ENCODE results near the gene IL21R.

Gene IL21R

GRCh38 chr16:27468941-27469531, 67.1 kb downstream of the IL21R start:
- DNase-seq, result no peak

- no peak for DNase-seq
Measured at GRCh38 chr16:27470567-27471431, 68.8 kb downstream of the IL21R start.

- DNase-seq, result no peak
Measured at GRCh38 chr16:27471661-27472060, 69.7 kb downstream of the IL21R start.

DNA sequence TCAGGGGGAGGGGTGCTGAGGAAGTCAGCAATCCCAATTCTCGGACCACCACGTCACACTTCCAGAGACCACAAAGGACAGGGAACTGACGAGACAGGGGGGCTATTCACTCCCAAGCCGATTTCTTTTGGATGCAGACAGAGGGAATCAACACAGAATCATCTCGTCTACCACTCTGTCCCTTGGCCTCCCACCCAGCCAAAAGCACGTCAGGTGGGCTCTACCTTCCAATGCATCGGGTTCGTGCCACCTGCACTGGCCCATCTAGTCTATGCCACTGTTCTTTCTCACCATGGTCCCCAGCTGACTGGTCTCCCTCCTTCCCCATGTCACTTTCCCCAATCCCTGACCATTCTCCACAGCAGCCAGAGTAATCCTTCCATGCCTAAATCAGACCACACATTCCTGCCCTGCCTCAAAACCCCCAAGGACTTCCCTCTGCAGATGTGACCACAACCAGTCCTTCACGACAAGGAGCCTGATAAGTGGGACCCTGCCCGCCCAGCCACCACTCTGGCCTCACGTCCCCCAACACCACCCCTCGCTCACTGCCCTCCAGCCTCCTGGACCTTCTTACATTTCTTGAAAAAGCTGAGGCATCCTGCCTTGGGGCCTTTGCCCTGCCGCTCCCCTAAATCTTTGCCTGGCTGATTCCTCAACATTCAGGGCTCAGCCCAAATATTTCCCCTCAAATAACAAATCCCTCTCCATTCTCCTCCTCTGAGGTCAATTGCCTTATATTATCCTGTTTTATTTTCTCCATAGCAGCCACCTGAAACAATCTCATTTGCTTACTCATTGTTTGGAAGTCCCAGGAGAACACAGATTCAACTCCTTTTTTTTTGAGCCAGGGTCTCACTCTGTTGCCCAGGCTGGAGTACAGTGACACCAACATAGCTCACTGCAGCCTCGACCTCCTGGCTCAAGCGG, 70.4 kb downstream of the IL21R start:
- no peak for DNase-seq

GRCh38 chr16:27473101-27473900, 71.3 kb downstream of the IL21R start:
- no peak for DNase-seq

DNA sequence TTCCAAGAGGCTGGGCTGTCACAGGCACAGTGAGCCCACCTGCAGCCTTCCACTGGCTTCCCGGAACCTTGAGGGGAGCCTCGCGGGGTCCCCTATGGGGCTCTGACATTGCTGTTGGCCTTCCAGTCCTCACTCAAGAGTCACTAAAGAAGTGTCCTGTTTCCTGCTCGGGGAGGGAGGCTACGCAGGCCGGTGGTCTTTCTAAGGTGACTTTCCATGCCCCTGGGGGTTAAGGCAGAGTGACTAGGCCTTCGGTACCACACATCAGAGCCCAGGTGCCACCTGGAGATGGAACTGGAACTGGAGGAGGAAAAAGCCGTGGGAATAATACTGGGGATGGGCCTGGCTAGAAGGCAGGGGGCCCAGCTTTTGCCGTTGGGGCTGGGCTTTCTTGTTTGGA, 72.1 kb downstream of the IL21R start:
- no peak for DNase-seq

- no peak for DNase-seq
Measured at GRCh38 chr16:27474921-27475320, 72.9 kb downstream of the IL21R start.

- no peak for DNase-seq
Measured at GRCh38 chr16:27475561-27475960, 73.6 kb downstream of the IL21R start.

DNA sequence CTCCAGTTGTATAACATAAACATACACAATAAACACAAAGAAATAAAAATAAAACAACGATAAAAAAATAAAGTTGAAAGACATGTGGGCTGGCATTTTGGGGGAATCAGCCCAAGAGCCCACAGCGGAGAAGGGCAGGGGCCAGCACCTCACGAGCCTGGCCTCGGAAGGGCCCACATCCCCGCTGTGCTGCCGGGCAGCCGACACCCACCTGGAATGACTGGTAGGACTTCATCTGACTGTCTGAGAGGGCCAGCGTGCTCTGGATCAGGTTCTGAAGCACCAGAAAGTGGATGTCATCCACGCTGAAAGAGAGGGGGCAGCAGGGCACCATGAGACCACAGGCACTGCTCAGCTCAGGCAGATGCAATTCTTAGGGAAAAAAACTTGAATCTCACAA, 74.3 kb downstream of the IL21R start:
- DNase-seq, result no peak

GRCh38 chr16:27480761-27481160, 78.8 kb downstream of the IL21R start:
- no peak for DNase-seq

- DNase-seq, result no peak
Measured at GRCh38 chr16:27481282-27481934, 79.4 kb downstream of the IL21R start.

DNA sequence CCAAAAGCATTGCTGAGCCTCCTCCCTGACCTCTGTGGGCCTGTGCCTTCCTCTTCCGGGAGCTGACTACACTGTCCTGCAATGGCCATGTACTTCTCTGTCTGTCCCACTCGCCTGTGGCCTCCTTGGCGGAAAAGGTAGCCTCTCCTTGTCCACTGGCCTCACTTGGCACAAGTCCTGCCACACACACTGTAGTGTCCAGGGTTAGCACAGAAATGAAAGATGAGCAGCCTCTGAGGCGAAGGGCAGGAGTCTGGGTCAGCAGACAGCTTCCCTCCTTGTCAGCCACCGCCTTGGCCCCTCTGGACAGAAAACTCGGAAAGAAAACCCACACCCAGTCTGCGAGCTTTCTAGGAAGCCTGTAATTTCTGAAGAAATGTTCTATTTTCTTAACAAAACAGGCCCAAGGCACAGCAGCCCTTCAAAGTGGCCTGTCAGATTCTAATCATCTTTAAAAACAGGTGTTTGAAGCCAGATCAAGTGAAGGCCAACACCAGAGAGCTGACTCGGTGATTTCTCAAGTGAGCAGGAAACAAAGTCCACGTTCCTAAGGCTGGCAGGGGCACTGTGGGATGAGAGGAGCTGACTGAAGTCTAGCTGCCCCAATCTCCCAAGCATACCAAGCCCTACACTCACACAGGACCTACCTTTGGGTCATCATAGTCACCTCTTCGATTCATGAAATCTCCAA, 80.6 kb downstream of the IL21R start:
- no peak for DNase-seq

GRCh38 chr16:27483088-27483437, 81.1 kb downstream of the IL21R start:
- DNase-seq, result no peak

- DNase-seq, result no peak
Measured at GRCh38 chr16:27483624-27484023, 81.7 kb downstream of the IL21R start.

- no peak for DNase-seq
Measured at GRCh38 chr16:27485126-27485525, 83.2 kb downstream of the IL21R start.

DNA sequence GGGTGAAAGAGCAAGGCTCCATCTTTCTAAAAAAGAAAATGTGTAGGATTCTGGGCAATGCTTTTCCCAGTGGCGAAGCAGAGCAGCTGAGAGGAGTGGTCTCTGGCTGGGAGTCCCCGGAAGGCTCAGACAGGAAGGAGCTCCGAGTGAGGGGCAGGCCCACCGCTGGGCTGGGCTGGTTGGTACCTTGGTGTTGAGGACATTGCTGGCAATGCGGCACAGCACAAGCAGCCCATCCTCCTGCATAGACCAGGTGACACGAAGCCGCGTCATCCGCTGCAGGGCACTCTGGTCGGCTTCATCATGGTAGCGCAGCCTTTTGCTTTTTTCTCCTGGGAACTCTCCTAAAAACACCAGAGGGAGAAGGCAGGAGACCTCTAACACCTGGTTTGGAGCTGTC, 83.8 kb downstream of the IL21R start:
- no peak for DNase-seq

- no peak for DNase-seq
Measured at GRCh38 chr16:27486344-27486743, 84.4 kb downstream of the IL21R start.

GRCh38 chr16:27486760-27487159, 84.8 kb downstream of the IL21R start:
- DNase-seq, result no peak

GRCh38 chr16:27489421-27489820, 87.4 kb downstream of the IL21R start:
- no peak for DNase-seq

DNA sequence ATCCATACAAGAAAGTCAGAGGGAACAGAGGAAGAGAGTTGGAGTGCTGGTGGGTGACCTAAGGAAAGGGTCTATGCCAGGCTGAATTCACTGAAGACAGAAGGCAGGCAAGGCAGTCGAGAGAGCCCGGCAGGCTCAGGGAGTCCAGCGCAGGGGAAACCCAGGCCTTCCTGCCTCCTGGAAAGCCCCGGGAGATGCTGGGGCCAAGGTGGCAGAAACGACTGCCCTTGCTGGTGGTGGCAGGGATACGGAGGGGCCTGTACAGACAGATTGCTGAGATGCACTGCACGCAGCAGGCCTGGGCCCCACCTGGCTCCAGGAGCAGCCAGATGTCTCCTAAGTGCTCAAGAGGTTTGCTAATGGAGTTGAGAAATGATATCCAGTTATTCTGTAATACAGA, 87.9 kb downstream of the IL21R start:
- no peak for DNase-seq

GRCh38 chr16:27491894-27492587, 90.1 kb downstream of the IL21R start:
- no peak for DNase-seq

Data from activated CD4-positive, alpha-beta T cell treated with anti-CD3 and anti-CD28 coated beads for 4 hours (primary cell).